ENCODE measurements around the gene GNB1L. TPM values are rescaled to one million over a fixed set of nuclear protein-coding genes. Genes with fewer than 3 reads are reported as not detected.

Gene GNB1L
- total and polyA plus RNA-seq, 9 of the 15 experiments (the other 6 are each of a cell fraction or from before 2014, with no cell fraction given) = 0.56 to 50.5 (median 10.2) TPM

DNA sequence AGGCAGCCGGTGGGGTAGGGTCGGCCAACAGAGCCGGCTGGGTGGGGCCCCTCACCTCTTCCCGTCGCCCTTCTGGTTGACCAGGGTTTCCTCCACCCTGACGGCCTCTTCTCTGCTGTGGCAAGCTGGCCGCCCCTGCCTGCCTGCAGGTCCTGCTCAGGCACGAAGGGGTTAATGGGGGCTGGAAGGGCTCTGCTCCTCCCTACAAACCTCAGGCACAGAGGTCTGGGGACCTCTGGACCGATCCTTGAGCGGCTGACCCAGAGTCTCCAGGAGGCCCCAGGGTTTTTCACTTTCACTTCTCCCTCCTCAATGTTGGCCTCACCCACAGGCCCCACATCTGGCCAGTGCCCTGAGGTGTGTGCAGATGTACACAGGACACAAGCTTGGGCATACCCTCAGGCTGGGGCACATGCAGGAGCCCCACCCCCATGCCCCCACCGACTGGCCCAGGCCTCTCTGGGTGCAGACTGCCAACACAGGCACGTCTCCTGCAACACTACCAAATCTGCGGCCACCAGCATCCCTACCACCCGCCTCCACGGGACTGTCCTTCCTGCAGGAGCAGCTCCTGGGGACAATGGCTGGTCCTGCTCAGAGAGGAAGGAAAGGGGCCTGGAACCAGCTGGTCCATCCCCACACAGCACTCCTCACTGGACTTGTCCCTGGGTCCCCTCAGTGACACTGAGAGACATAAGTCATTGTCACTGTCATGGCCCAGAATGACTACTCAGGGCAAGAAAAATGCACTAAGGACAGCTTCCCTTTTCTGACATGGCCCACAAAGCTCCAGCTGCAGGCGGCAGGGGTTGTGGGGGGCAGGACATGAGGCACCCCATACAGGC lies 97.3 kb downstream of the GNB1L start (continued):
- TF ChIP-seq MYBL2 (IDR thresholded peaks at IDR 0.05; ENCODE audit: low read depth) (no peak), MYBL2 (CRISPR knock-in tag; IDR thresholded peaks at IDR 0.05; ENCODE audit: borderline replicate concordance) (no peak), SRSF9 (IDR thresholded peaks at IDR 0.05; ENCODE audit: borderline replicate concordance, low read depth, low read length) (no peak), ZFPM2 (CRISPR knock-in tag; IDR thresholded peaks at IDR 0.05) (no peak), PTBP1 (IDR thresholded peaks at IDR 0.05; ENCODE audit: low read depth, low read length) (no peak), ZFP36 (IDR thresholded peaks at IDR 0.05; ENCODE audit: low read depth, low read length, partially characterized antibody) (no peak), ZNF785 (CRISPR knock-in tag; IDR thresholded peaks at IDR 0.05) (no peak), TSC22D4 (tag; IDR thresholded peaks at IDR 0.05) (no peak), IFI16 (CRISPR knock-in tag; IDR thresholded peaks at IDR 0.05) (no peak), HMG20A (CRISPR knock-in tag; conservative IDR thresholded peaks at IDR 0.05) (no peak), NCOA4 (IDR thresholded peaks at IDR 0.05; ENCODE audit: partially characterized antibody) (no peak), KLF1 (tag; IDR thresholded peaks at IDR 0.05) (0 out of 2 replicates have a peak, but pooled peaks have one; percentile 56), ZSCAN29 (IDR thresholded peaks at IDR 0.05) (no peak)
- TF ChIP-seq, protein P1, sequence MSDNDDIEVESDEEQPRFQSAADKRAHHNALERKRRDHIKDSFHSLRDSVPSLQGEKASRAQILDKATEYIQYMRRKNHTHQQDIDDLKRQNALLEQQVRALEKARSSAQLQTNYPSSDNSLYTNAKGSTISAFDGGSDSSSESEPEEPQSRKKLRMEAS (CRISPR knock-in tag; IDR thresholded peaks at IDR 0.05) = no peak
- TF ChIP-seq, protein P2, sequence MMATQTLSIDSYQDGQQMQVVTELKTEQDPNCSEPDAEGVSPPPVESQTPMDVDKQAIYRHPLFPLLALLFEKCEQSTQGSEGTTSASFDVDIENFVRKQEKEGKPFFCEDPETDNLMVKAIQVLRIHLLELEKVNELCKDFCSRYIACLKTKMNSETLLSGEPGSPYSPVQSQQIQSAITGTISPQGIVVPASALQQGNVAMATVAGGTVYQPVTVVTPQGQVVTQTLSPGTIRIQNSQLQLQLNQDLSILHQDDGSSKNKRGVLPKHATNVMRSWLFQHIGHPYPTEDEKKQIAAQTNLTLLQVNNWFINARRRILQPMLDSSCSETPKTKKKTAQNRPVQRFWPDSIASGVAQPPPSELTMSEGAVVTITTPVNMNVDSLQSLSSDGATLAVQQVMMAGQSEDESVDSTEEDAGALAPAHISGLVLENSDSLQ (IDR thresholded peaks at IDR 0.05) = peak; percentile 85
- TF ChIP-seq, protein P3, sequence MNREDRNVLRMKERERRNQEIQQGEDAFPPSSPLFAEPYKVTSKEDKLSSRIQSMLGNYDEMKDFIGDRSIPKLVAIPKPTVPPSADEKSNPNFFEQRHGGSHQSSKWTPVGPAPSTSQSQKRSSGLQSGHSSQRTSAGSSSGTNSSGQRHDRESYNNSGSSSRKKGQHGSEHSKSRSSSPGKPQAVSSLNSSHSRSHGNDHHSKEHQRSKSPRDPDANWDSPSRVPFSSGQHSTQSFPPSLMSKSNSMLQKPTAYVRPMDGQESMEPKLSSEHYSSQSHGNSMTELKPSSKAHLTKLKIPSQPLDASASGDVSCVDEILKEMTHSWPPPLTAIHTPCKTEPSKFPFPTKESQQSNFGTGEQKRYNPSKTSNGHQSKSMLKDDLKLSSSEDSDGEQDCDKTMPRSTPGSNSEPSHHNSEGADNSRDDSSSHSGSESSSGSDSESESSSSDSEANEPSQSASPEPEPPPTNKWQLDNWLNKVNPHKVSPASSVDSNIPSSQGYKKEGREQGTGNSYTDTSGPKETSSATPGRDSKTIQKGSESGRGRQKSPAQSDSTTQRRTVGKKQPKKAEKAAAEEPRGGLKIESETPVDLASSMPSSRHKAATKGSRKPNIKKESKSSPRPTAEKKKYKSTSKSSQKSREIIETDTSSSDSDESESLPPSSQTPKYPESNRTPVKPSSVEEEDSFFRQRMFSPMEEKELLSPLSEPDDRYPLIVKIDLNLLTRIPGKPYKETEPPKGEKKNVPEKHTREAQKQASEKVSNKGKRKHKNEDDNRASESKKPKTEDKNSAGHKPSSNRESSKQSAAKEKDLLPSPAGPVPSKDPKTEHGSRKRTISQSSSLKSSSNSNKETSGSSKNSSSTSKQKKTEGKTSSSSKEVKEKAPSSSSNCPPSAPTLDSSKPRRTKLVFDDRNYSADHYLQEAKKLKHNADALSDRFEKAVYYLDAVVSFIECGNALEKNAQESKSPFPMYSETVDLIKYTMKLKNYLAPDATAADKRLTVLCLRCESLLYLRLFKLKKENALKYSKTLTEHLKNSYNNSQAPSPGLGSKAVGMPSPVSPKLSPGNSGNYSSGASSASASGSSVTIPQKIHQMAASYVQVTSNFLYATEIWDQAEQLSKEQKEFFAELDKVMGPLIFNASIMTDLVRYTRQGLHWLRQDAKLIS (CRISPR knock-in tag; IDR thresholded peaks at IDR 0.05) = no peak
- TF ChIP-seq, protein P4, sequence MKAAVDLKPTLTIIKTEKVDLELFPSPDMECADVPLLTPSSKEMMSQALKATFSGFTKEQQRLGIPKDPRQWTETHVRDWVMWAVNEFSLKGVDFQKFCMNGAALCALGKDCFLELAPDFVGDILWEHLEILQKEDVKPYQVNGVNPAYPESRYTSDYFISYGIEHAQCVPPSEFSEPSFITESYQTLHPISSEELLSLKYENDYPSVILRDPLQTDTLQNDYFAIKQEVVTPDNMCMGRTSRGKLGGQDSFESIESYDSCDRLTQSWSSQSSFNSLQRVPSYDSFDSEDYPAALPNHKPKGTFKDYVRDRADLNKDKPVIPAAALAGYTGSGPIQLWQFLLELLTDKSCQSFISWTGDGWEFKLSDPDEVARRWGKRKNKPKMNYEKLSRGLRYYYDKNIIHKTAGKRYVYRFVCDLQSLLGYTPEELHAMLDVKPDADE (conservative IDR thresholded peaks at IDR 0.05; ENCODE audit: control insufficient read depth, low read depth, low read length) = no peak; the same call in 1 of the 2 replicates
- TF ChIP-seq, protein P5, sequence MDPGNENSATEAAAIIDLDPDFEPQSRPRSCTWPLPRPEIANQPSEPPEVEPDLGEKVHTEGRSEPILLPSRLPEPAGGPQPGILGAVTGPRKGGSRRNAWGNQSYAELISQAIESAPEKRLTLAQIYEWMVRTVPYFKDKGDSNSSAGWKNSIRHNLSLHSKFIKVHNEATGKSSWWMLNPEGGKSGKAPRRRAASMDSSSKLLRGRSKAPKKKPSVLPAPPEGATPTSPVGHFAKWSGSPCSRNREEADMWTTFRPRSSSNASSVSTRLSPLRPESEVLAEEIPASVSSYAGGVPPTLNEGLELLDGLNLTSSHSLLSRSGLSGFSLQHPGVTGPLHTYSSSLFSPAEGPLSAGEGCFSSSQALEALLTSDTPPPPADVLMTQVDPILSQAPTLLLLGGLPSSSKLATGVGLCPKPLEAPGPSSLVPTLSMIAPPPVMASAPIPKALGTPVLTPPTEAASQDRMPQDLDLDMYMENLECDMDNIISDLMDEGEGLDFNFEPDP (CRISPR knock-in tag; IDR thresholded peaks at IDR 0.05) = no peak
- TF ChIP-seq, protein P6, sequence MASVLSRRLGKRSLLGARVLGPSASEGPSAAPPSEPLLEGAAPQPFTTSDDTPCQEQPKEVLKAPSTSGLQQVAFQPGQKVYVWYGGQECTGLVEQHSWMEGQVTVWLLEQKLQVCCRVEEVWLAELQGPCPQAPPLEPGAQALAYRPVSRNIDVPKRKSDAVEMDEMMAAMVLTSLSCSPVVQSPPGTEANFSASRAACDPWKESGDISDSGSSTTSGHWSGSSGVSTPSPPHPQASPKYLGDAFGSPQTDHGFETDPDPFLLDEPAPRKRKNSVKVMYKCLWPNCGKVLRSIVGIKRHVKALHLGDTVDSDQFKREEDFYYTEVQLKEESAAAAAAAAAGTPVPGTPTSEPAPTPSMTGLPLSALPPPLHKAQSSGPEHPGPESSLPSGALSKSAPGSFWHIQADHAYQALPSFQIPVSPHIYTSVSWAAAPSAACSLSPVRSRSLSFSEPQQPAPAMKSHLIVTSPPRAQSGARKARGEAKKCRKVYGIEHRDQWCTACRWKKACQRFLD (CRISPR knock-in tag; IDR thresholded peaks at IDR 0.05) = no peak
